ENCODE data around the gene IST1.
"Not testable (repeated sequence)": the region's sequence is repeated elsewhere in the genome, so short reads cannot be mapped to it uniquely, and the experiment has no call there.

IST1 gene

DNA sequence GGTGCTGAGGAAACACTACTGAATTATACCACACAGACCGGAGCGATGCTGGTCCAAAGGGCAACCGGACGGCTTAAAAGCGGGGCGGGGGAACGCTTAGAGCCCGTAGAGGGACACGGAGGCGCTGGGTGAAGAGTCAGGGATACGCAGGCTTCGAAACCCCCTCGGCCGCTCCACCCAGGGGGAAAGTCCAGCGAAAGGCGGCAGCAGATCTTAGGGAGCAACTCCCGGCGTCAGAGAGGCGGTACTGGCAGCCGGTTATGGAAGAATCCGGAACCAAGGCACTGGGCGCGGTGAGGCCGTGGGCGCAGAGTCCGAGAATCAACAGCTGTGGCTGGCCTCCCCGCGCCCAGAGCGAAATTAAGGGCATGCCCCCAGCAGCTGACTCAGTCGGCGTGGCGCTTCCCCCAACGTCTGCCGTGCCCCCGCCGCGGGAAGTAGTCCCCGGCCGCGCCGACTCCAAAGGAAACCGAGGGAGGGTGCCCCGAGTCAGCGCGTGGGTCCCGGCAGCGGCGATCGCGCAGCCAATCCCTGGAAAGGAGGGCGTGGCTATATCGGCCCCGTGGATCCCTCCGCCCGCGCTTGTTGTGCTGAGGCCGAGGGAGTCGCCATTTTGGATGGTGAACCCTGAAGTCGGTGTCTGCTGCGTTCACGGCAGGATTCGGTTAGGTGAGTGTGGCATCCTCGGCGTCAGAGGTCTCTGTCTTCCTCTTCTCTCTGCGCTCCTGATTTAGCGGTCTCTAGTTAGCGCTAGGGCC, at the start of gene IST1:
Gene IST1, plus strand, starts transcription at position 611 of the 758 bp plus-strand sequence. CDS start 20,110 bp downstream, outside the sequence.
- peak; percentile 98 for DNase-seq

DNA sequence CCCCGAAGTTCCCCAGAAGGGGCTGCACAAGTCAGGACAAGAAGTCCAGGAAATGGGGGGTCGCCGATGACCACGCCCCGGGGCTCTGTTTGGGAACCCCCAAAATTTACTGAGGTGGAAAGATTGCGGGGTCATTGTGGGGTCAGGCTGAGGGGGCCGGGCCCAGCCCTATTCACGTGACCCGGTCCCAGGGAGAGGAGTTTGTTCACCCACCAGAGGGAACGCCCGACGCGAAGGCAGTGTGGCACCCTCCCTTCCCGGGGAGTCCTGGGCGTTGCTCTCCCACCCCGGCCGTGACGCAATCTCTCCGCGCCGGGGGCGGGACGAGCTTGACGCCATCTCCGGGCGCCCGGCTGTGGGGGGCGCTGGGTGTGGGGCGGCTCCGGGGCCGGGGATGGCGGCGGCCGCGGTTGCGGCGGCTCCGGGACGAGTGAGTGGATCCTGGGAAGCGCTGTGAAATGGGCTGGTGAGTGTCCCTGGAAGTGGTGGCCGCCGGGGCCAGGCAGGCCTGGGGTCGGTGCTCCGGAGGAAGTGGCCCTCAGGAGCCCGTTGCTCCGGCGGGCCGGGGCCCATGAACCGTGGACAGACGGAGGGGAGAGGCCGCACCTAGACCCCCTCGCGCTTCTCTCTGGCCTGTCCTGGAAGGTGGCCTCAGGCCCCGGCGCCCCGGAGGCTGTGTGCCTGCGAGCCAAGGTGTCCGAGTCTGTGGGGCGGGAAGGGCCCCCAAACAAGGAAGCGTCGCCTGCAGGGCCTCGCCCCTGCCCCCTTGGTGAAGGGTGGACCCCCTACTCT, 49.5 kb upstream of the IST1 start, which contains the start of gene ATXN1L:
Gene ATXN1L, plus strand, starts transcription at position 338 of the 792 bp plus-strand sequence. CDS start 3,765 bp downstream, outside the sequence.
- peak; percentile 82 for DNase-seq

DNA sequence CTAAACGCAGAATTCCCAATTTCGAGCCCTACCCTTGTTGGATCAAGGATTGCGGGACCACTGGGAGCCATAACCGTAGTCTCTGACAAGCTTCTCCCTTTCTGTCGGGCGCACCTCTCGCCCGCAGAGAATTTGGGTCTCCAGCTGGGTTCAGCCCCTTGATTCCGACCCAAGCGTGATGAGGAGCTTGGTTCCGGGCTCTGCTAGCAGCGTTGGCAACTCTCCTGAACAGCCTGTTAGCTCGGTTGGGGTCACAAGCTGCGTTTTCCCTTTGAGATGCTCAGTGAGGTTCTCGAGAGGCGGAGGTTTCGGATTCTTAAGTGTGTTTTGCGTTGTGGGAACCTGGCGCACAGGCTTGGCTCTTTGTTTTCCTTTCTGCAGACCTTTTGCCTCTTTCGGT, 48.9 kb upstream of the IST1 start:
- DNase-seq = no peak

- DNase-seq = no peak
Observed at GRCh38 chr16:71847096-71847495, 48.2 kb upstream of the IST1 start.

DNA sequence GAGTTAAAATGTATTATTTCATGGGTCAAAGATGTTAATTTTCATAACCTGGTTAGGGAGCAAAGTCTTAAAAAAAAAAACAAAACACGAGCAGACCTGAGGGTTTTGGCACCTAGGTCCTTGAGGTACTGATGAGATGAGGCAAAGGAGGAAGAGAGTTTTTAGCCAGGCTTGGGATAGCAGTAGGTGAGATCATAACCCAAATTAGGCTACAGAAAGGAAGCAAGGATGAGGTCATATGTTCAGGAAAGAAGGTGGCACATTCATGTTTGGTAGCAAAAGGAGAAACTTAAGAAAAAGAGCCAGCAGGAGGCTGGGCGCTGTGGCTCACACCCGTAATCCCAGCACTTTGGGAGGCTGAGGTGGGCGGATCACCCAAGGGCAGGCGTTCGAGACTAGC, 46.7 kb upstream of the IST1 start:
- DNase-seq = no peak

- no peak for DNase-seq
Observed at GRCh38 chr16:71851746-71852145, 43.6 kb upstream of the IST1 start.

DNA sequence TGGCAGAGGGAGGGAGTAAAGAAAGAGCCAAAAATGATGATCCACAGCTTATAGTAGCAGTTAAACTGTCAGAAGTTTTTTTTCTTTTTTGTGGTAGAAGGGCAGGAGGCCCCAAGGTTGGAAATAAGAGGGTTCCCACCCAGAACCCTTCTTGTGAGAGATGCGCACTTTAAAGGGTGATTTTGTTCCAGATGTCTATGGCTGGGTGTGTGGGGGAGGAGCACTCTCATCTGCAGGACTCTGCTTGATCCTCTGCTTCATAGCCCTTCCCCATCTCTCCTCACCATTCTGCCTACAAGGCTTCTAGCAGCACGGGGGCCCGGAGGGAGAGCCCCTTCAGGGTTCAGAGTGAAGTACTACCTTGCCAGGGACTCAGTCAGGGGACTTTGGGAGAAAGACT, 43.2 kb upstream of the IST1 start:
- no peak for DNase-seq

- DNase-seq = no peak
Observed at GRCh38 chr16:71852561-71852960, 42.8 kb upstream of the IST1 start.

- no peak for DNase-seq
Observed at GRCh38 chr16:71853413-71853812, 41.9 kb upstream of the IST1 start.

DNA sequence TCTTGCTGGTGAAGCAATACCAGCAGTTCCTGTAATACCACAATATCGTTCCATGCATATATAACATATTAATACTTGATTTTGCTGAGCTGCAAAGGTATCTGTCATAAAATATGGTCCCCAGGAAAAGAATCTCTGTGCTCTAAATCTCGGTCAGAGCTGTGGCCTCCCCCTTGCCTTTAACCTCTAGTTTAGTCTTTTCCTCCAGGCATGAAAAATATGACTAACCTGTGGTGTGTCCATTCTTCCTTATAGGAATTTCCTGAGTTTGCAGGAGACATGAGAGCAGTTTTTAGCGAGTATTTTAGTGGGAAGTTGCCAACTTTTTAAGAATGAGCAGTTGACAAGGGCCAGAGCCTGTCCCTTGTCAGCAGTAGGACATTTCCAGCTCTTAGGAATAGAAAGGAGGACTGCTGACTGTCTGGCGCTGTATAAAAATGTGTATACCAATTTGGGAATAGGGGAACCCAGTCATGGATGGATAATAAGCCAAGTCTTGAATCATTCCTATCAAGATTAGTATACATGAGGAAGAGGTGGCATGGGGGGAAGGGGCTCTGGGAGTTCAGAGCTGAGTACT, 40.9 kb upstream of the IST1 start:
- no peak for DNase-seq

- DNase-seq = no peak
Observed at GRCh38 chr16:71855937-71856662, 39.2 kb upstream of the IST1 start.

GRCh38 chr16:71859762-71860521, 35.4 kb upstream of the IST1 start:
- no peak for DNase-seq

DNA sequence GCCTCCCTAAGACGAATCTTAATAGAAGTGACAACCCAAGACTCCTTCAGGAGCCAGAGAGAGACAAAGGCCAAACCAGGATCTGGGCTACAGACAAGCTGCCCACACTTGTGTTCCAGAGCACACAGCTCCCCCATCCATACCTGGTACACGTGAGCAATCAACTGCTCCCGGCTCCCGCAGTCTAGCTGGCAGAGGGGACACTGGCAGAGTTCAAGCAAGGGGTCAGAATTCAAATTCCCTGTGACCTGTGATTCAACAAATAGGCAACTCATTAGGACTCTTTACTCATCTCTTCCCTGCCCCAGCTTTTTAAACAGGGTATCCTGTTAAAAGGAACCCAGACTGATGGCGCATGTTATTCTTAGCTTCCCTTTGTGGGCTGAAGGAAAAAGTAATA, 31.3 kb upstream of the IST1 start:
- DNase-seq = no peak

DNA sequence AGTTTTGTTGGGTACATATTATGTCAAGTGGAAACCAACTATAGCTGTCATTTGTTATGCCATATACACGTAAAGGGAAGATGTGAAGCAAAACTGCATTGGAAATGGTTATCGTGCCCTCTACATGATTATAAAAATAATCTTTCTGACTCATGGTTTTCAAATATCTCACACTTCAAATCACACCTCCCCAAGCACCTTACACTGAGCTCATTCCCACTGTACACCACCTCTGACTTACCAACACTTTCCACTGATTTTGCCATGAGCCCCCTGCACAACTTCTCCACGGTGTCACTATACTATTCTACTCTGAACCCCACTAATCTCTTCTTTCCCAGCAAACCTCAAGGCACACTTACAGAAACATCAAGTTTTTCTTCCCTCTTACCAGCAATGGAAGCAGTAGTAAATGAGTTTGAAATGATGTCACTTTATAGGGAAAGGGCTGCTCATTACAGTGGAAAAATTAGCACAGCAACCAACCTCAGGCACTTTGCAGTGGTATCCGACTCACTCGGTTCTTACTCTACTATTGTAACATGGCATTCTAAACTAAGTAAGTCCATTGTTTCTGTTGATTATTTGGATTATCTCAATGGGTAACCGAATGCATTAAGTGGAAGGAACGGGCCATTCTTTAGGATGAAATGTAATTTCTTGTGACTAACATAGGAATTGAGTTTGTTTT, 30.0 kb upstream of the IST1 start:
- DNase-seq = no peak

DNA sequence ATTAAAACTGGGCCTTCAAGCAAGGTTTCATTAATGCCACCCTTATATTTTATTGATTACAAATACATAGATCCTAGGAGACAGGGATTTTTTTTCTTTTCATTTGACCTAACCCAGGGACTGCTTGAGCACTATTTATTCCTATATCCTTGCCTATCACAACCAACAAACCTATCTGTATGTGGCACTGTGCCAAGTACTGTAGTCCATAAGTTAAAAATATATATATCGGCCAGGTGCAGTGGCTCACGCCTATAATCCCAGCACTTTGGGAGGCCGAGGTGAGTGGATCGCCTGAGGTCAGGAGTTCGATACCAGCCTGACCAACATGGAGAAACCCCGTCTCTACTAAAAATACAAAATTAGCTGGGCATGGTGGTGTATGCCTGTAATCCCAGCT, 28.2 kb upstream of the IST1 start:
- DNase-seq = not testable (repeated sequence)

DNA sequence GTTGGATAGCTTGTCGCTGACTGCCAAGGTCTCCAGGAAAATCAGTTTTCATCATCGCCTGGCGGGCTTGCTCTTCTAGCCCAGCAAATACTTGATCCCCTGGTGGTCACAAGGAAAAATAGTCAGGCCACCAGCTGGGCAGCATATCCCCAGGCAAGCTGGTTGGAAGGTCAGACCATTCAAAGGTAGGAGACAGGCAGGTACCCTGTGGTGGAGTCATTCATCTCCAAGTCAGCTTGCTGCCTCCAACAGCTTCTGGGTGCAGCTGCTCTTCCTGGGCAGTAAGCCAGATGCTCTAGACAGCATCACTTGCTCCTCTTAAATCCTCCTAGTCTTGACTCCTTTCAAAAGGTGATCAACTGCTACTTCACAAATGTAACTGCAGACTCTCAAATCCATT, 27.4 kb upstream of the IST1 start:
- peak; percentile 92 for DNase-seq

DNA sequence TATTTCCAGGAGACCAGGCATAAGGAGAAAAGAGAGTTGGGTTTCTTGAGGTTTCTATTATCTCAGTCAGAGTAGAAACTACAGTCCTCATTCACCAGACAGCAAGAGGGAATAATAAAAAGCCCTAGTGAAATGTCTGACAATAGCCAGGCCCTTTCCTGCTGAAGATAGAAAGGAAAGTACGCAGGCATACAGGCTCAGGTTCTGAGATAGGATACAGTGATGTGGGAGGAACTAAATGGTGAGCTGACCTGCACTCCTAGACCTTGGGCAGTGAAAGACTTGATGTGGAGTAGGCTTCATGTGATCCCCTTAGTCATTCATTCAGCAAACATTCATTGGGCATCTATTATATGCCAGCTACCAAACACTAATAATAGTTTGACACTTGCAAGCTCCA, 26.2 kb upstream of the IST1 start:
- DNase-seq = no peak

DNA sequence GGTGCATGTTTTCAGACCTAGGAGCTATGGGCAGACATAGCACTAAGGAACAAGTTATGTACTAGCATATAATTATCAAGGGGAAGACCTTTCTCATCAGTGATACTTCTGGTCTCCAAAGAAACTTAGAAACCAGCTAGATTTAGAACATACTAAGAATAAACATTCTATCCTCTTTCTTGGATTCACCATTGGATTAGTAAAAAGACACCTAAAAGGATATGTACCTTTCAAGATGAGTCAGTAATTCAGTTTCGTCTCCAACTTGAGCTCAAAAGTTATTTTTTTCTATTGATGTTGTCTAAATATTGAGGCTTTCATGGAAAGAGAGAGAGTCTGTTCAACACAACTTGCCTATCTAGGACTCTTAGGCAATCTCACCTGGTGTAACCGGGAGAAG, 24.5 kb upstream of the IST1 start:
- DNase-seq = no peak

DNA sequence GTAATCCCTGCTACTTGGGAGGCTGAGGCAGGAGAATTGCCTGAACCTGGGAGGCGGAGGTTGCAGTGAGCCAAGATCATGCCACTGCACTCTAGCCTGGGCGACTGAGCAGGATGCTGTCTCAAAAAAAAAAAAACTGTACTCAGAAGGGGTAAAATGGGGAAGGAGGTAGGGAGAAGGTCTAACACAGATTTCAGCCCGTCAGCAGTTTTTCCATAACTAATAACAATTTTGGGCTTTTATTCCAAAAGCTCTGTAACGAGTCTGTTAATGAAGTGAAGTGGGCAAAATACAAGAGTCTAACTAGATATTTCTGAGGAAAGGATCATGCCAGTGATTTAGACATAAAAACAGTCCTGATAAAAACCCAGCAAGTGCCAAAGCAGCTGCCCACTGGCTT, 22.1 kb upstream of the IST1 start:
- DNase-seq = no peak

DNA sequence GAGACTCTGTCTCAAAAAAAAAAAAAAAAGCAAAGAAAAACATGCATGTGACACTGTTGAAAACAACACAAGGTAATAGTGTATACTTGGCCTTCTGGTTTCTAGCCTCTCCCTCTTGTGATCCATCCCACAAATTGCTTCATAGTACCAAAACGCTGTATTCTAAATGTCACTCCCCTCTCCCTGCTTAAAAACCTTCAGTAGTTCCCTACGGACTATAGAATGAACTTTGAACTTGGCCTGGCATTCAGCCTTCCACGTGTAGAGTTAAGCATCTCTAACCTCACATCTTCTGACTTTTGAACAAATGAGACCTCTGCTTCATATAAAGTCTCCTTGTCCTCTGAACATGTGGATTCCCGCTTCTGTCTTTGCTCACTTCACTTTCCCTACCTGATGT, 16.4 kb upstream of the IST1 start:
- DNase-seq = no peak

DNA sequence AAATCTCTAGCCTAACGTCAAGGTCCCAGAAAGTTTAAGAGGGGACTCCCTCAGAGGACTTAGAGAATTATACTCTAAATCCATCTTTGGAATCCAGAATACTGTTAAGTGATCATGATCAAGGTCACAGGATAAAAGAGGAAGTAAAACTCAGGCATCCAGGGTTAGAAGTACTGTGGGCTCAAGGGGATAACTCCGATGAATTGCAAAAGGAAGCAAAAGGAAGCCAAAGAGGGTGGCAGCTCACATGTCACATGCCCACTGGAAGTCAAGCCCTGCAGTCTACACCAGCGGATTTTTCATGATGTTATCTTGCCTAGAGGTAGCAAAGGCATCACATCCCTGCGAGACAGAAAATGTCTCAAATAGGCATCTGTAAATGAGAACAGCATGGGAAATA, 15.2 kb upstream of the IST1 start:
- no peak for DNase-seq
